Panc1 (cell line): ENCODE measurements around the gene PTAFR.

Experiments used
- POLR2AphosphoS5 ChIP-seq: IDR thresholded peaks from 2 replicates; pipeline ENCODE4 v1.6.1; 2012; ENCODE audit warnings: mild to moderate bottlenecking, low read depth, low read length, moderate library complexity
- SIN3A ChIP-seq: IDR thresholded peaks from 2 replicates; pipeline ENCODE4 v1.6.1; 2012; ENCODE audit warnings: low read depth, mild to moderate bottlenecking, low read length, moderate library complexity, borderline replicate concordance; ENCODE audit not compliant: insufficient read depth
- TCF7L2 ChIP-seq: IDR thresholded peaks from 2 replicates; pipeline ENCODE4 v1.6.1; 2011; ENCODE audit warnings: mild to moderate bottlenecking, low read depth, low read length, inconsistent platforms
- TF ChIP-seq, protein P1 (sequence below): fragments of 450-650 bp; IDR thresholded peaks from 2 replicates; pipeline ENCODE4 v1.5.1; 2017; ENCODE audit warnings: mild to moderate bottlenecking

DNA sequence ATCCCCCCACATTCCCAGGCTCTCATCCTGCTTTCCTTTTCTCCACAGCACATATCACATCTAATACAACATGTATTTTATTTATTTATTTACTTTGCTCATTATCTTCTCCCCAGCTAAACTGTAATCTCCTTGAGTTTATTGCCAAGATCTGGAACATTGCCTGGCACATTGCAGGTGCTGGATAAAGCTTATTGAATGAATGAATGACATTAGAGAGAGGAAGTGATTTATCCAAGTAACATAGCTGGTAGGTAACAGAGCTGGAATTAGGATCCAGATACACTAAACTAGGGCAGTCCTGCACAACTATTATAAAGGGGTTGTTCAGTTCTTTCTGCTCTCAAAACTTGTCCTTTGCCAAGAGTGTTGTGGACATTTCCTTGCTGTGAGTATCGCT lies 8.6 kb upstream of the PTAFR start:
- TF ChIP-seq, protein P1, sequence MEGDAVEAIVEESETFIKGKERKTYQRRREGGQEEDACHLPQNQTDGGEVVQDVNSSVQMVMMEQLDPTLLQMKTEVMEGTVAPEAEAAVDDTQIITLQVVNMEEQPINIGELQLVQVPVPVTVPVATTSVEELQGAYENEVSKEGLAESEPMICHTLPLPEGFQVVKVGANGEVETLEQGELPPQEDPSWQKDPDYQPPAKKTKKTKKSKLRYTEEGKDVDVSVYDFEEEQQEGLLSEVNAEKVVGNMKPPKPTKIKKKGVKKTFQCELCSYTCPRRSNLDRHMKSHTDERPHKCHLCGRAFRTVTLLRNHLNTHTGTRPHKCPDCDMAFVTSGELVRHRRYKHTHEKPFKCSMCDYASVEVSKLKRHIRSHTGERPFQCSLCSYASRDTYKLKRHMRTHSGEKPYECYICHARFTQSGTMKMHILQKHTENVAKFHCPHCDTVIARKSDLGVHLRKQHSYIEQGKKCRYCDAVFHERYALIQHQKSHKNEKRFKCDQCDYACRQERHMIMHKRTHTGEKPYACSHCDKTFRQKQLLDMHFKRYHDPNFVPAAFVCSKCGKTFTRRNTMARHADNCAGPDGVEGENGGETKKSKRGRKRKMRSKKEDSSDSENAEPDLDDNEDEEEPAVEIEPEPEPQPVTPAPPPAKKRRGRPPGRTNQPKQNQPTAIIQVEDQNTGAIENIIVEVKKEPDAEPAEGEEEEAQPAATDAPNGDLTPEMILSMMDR = no peak
- TF ChIP-seq SIN3A (no peak), POLR2AphosphoS5 (no peak), TCF7L2 (no peak)
